ENCODE results near the gene MRC2.

The MRC2 gene

DNA sequence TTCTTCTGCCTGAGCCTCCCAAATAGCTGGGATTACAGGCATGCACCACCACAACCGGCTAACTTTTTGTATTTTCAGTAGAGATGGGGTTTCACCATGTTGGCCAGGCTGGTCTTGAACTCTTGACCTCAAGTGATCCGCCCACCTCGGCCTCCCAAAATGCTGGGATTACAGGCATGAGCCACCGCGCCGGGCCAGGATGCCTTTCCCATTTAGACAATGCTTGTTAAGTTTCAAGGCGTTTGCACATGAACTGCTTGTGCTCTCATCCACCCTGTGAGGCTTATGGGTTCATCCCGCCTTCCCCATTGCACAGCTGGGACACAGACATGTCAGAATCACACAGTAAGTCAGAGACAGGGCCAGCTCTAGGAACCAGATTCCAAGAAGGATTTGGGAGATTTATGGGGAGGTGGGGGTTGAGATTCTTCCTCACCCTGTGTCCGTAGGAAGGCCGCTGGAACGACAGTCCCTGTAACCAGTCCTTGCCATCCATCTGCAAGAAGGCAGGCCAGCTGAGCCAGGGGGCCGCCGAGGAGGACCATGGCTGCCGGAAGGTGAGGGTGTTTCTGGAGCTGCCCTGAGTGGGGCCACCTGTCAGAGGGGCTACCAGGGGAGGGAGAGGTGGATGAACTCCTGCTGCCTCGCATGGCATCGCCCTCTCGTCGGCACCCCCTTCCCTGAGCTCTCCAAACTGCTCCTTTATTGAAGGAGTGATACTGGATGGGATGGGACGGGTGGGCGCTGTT is 46.3 kb downstream of the MRC2 start:
- ChIA-PET CTCF (interaction anchor here (0.7 to 3.7 kb wide), 10 partner anchors 8 to 804 kb away, joined by 3 to 14 read pairs (median 4); no protein-coding TSS in a partner anchor), POLR2A (interaction anchor here (0.6 kb wide), 1 partner anchor 21 kb away, joined by 4 read pairs; no protein-coding TSS in a partner anchor)
- no peak for DNase-seq
- Histone ChIP-seq H3K27ac (ENCODE audit: insufficient read depth in 1 of 2, low read depth in 1 of 2, low read length in 2 of 2, poor library complexity in 1 of 2, severe bottlenecking in 2 of 2) (no peak overlapping the region), H3K4me1 (ENCODE audit: control extremely low read depth in 1 of 4, control insufficient read depth in 4 of 4, insufficient read depth in 4 of 4, low read length in 3 of 4) (no peaks in the 10 kb centered on the region), H3K9me3 (ENCODE audit: control extremely low read depth in 1 of 5, control insufficient read depth in 4 of 5, insufficient read depth in 2 of 5, low read depth in 1 of 5, low read length in 4 of 5) (no peaks in the 10 kb centered on the region), H3K4me3 (ENCODE audit: control insufficient read depth in 1 of 7, extremely low read depth in 1 of 7, insufficient read depth in 4 of 7, low read depth in 2 of 7, low read length in 6 of 7) (no peak overlapping the region), H3K27me3 (replicated peaks in 2 of 5; ENCODE audit: control insufficient read depth in 4 of 5, insufficient read depth in 5 of 5, low read length in 4 of 5) (no peaks in the 10 kb centered on the region), H3K36me3 (ENCODE audit: control insufficient read depth in 4 of 4, insufficient read depth in 4 of 4, low read length in 3 of 4) (peaks cover 0 to 31% (median 2%) of the 10 kb centered on the region in 4 experiments)
- WGBS (ENCODE audit: insufficient coverage) = 93% methylated on average over 10 of the region's 20 CpGs

GRCh38 chr17:62674363-62674739 is 46.9 kb downstream of the MRC2 start:
- DNase-seq = no peak
- Histone ChIP-seq H3K36me3 (ENCODE audit: control insufficient read depth in 4 of 4, insufficient read depth in 4 of 4, low read length in 3 of 4) (peaks cover 0 to 33% (median 2%) of the 10 kb centered on the region in 4 experiments), H3K27me3 (replicated peaks in 2 of 5; ENCODE audit: control insufficient read depth in 4 of 5, insufficient read depth in 5 of 5, low read length in 4 of 5) (no peaks in the 10 kb centered on the region), H3K9me3 (ENCODE audit: control extremely low read depth in 1 of 5, control insufficient read depth in 4 of 5, insufficient read depth in 2 of 5, low read depth in 1 of 5, low read length in 4 of 5) (no peaks in the 10 kb centered on the region), H3K4me1 (ENCODE audit: control extremely low read depth in 1 of 4, control insufficient read depth in 4 of 4, insufficient read depth in 4 of 4, low read length in 3 of 4) (no peaks in the 10 kb centered on the region), H3K27ac (ENCODE audit: insufficient read depth in 1 of 2, low read depth in 1 of 2, low read length in 2 of 2, poor library complexity in 1 of 2, severe bottlenecking in 2 of 2) (no peak overlapping the region), H3K4me3 (ENCODE audit: control insufficient read depth in 1 of 7, extremely low read depth in 1 of 7, insufficient read depth in 4 of 7, low read depth in 2 of 7, low read length in 6 of 7) (no peak overlapping the region)
- WGBS (ENCODE audit: insufficient coverage) = no CpG with 5 or more reads among the region's 6 CpGs
- CTCF ChIA-PET = interaction anchor here (0.7 to 1.0 kb wide), 2 partner anchors 732 to 804 kb away, joined by 3 read pairs; no protein-coding TSS in a partner anchor
- POLR2A ChIA-PET = interaction anchor here (0.6 kb wide), 1 partner anchor 22 kb away, joined by 4 read pairs; no protein-coding TSS in a partner anchor

- CTCF ChIA-PET = interaction anchor here (0.7 to 1.0 kb wide), 2 partner anchors 732 to 803 kb away, joined by 3 read pairs; no protein-coding TSS in a partner anchor
- Histone ChIP-seq H3K9me3 (ENCODE audit: control extremely low read depth in 1 of 5, control insufficient read depth in 4 of 5, insufficient read depth in 2 of 5, low read depth in 1 of 5, low read length in 4 of 5) (no peaks in the 10 kb centered on the region), H3K4me3 (ENCODE audit: control insufficient read depth in 1 of 7, extremely low read depth in 1 of 7, insufficient read depth in 4 of 7, low read depth in 2 of 7, low read length in 6 of 7) (no peak overlapping the region), H3K27me3 (replicated peaks in 2 of 5; ENCODE audit: control insufficient read depth in 4 of 5, insufficient read depth in 5 of 5, low read length in 4 of 5) (no peaks in the 10 kb centered on the region), H3K4me1 (ENCODE audit: control extremely low read depth in 1 of 4, control insufficient read depth in 4 of 4, insufficient read depth in 4 of 4, low read length in 3 of 4) (no peaks in the 10 kb centered on the region), H3K36me3 (ENCODE audit: control insufficient read depth in 4 of 4, insufficient read depth in 4 of 4, low read length in 3 of 4) (peaks cover 0 to 33% (median 2%) of the 10 kb centered on the region in 4 experiments), H3K27ac (ENCODE audit: insufficient read depth in 1 of 2, low read depth in 1 of 2, low read length in 2 of 2, poor library complexity in 1 of 2, severe bottlenecking in 2 of 2) (no peak overlapping the region)
- DNase-seq = no peak
- 100% methylated on average over 1 of the region's 3 CpGs for WGBS (ENCODE audit: insufficient coverage)
- POLR2A ChIA-PET = no interaction called here
Observed at GRCh38 chr17:62674841-62675240, 47.4 kb downstream of the MRC2 start.

DNA sequence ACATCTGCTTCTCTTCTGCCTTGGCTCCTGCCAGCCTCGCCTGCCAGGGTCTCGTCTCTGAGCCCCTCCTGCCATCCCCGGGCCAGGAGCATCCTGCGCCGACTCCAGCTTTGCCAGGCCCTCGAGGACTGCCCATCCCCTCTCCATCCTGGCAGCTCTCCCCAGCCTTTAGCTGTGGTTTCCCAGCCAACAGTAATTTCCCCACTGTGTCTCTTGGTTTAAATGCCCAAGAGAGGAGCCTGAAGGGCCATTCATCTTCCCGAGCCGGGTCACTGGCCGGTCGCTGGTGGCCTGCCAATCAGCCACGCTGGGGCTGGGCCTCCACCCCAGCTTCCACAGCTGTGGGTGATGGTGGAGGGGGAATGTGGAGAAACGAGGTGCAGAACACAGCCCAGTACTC is 47.8 kb downstream of the MRC2 start:
- Histone ChIP-seq H3K9me3 (ENCODE audit: control extremely low read depth in 1 of 5, control insufficient read depth in 4 of 5, insufficient read depth in 2 of 5, low read depth in 1 of 5, low read length in 4 of 5) (no peaks in the 10 kb centered on the region), H3K27ac (ENCODE audit: insufficient read depth in 1 of 2, low read depth in 1 of 2, low read length in 2 of 2, poor library complexity in 1 of 2, severe bottlenecking in 2 of 2) (no peak overlapping the region), H3K4me1 (ENCODE audit: control extremely low read depth in 1 of 4, control insufficient read depth in 4 of 4, insufficient read depth in 4 of 4, low read length in 3 of 4) (no peaks in the 10 kb centered on the region), H3K36me3 (ENCODE audit: control insufficient read depth in 4 of 4, insufficient read depth in 4 of 4, low read length in 3 of 4) (peaks cover 0 to 33% (median 2%) of the 10 kb centered on the region in 4 experiments), H3K4me3 (ENCODE audit: control insufficient read depth in 1 of 7, extremely low read depth in 1 of 7, insufficient read depth in 4 of 7, low read depth in 2 of 7, low read length in 6 of 7) (no peak overlapping the region), H3K27me3 (replicated peaks in 2 of 5; ENCODE audit: control insufficient read depth in 4 of 5, insufficient read depth in 5 of 5, low read length in 4 of 5) (no peaks in the 10 kb centered on the region)
- POLR2A ChIA-PET = no interaction called here
- CTCF ChIA-PET = interaction anchor here (1.0 kb wide), 1 partner anchor 731 kb away, joined by 3 read pairs; no protein-coding TSS in a partner anchor
- 100% methylated on average over 6 of the region's 12 CpGs for WGBS (ENCODE audit: insufficient coverage)
- DNase-seq = no peak

DNA sequence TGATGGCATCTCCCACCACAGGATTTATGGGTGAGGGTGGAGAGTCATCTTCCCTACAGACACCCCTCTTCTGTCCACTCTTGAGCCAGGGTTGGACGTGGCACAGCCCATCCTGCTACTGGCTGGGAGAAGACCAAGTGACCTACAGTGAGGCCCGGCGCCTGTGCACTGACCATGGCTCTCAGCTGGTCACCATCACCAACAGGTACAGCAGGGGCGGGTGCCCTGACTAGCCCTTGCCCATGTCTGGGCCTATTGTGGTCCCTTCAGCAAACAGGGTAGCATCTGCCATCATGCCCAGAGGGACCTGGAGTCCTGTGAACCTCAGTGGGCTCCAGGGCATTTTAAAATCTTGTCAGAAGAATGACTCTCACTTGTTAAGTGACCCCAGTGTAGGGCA is 48.2 kb downstream of the MRC2 start:
- H3K4me3 ChIP-seq (ENCODE audit: control insufficient read depth in 1 of 7, extremely low read depth in 1 of 7, insufficient read depth in 4 of 7, low read depth in 2 of 7, low read length in 6 of 7) = no peak overlapping the region
- no peaks in the 10 kb centered on the region for H3K4me1 ChIP-seq (ENCODE audit: control extremely low read depth in 1 of 4, control insufficient read depth in 4 of 4, insufficient read depth in 4 of 4, low read length in 3 of 4)
- H3K27ac ChIP-seq (ENCODE audit: insufficient read depth in 1 of 2, low read depth in 1 of 2, low read length in 2 of 2, poor library complexity in 1 of 2, severe bottlenecking in 2 of 2) = no peak overlapping the region
- peaks cover 0 to 33% (median 2%) of the 10 kb centered on the region in 4 experiments for H3K36me3 ChIP-seq (ENCODE audit: control insufficient read depth in 4 of 4, insufficient read depth in 4 of 4, low read length in 3 of 4)
- ChIA-PET POLR2A (no interaction called here), CTCF (interaction anchor here (0.5 kb wide), 1 partner anchor 823 kb away, joined by 4 read pairs; no protein-coding TSS in a partner anchor)
- 95% methylated on average over 4 of the region's 4 CpGs for WGBS (ENCODE audit: insufficient coverage)
- DNase-seq = no peak
- no peaks in the 10 kb centered on the region for H3K9me3 ChIP-seq (ENCODE audit: control extremely low read depth in 1 of 5, control insufficient read depth in 4 of 5, insufficient read depth in 2 of 5, low read depth in 1 of 5, low read length in 4 of 5)
- H3K27me3 ChIP-seq (replicated peaks in 2 of 5; ENCODE audit: control insufficient read depth in 4 of 5, insufficient read depth in 5 of 5, low read length in 4 of 5) = no peaks in the 10 kb centered on the region

GRCh38 chr17:62676231-62676943 is 48.9 kb downstream of the MRC2 start:
- no peak for DNase-seq
- H3K4me1 ChIP-seq (ENCODE audit: control extremely low read depth in 1 of 4, control insufficient read depth in 4 of 4, insufficient read depth in 4 of 4, low read length in 3 of 4) = no peaks in the 10 kb centered on the region
- H3K4me3 ChIP-seq (ENCODE audit: control insufficient read depth in 1 of 7, extremely low read depth in 1 of 7, insufficient read depth in 4 of 7, low read depth in 2 of 7, low read length in 6 of 7) = no peak overlapping the region
- no peak overlapping the region for H3K27ac ChIP-seq (ENCODE audit: insufficient read depth in 1 of 2, low read depth in 1 of 2, low read length in 2 of 2, poor library complexity in 1 of 2, severe bottlenecking in 2 of 2)
- CTCF ChIA-PET = interaction anchor here (0.5 kb wide), 1 partner anchor 822 kb away, joined by 4 read pairs; no protein-coding TSS in a partner anchor
- H3K27me3 ChIP-seq (replicated peaks in 2 of 5; ENCODE audit: control insufficient read depth in 4 of 5, insufficient read depth in 5 of 5, low read length in 4 of 5) = no peaks in the 10 kb centered on the region
- peaks cover 0 to 33% (median 2%) of the 10 kb centered on the region in 4 experiments for H3K36me3 ChIP-seq (ENCODE audit: control insufficient read depth in 4 of 4, insufficient read depth in 4 of 4, low read length in 3 of 4)
- H3K9me3 ChIP-seq (ENCODE audit: control extremely low read depth in 1 of 5, control insufficient read depth in 4 of 5, insufficient read depth in 2 of 5, low read depth in 1 of 5, low read length in 4 of 5) = no peaks in the 10 kb centered on the region
- WGBS (ENCODE audit: insufficient coverage) = 98% methylated on average over 15 of the region's 16 CpGs
- POLR2A ChIA-PET = no interaction called here

Measured in common myeloid progenitor, CD34-positive (primary cell).